Measurements from ENCODE around the gene EHD4.

GRCh38 chr15:41911691-41912345, 60.5 kb downstream of the EHD4 start:
- TF ChIP-seq GATA2 (IDR thresholded peaks at IDR 0.05; ENCODE audit: low read depth, low read length) (no peak), GATA3 (IDR thresholded peaks at IDR 0.05; ENCODE audit: low read depth, low read length) (no peak)
